Right cardiac atrium (tissue), 5 donors: ENCODE results near the gene YPEL1. TPM values are rescaled to one million over a fixed set of nuclear protein-coding genes. Genes with fewer than 3 reads are reported as not detected.

Experiments used
- ATAC-seq, 2 donors: fragments of 200-7000 bp; cut with Tn5 transposase; one replicate each; pipeline versions ENCODE4 v1.8.0 to v1.9.1; 2020; ENCODE audit warnings: moderate library complexity in 2 of 2, mild to moderate bottlenecking in 1 of 2
- DNase-seq, 3 donors: peaks; one replicate each; pipeline ENCODE4 v3.0.0-alpha.2; 2020
- H3K27ac ChIP-seq: one replicate; pipeline ENCODE4 v1.5.1; 2013; ENCODE audit warnings: mild to moderate bottlenecking, low read length, control low read depth, moderate library complexity
- H3K27me3 ChIP-seq: one replicate; pipeline ENCODE4 v1.6.1; 2013; ENCODE audit not compliant: control insufficient read depth, insufficient read depth
- H3K4me1 ChIP-seq: one replicate; pipeline ENCODE4 v1.6.1; 2013; ENCODE audit warnings: low read length; ENCODE audit not compliant: control insufficient read depth, insufficient read depth
- H3K4me3 ChIP-seq: one replicate; pipeline ENCODE4 v1.5.1; 2013; ENCODE audit warnings: low read length, control low read depth
- H3K9me3 ChIP-seq: one replicate; pipeline ENCODE4 v1.6.1; 2013; ENCODE audit warnings: low read length; ENCODE audit not compliant: control insufficient read depth
- WGBS: extraction: QIAGEN DNeasy Blood & Tissue Kit; methylation state at CpG from one replicate; pipeline ENCODE4 v1.1.7; 2013; 5-methylcytosine and 5-hydroxymethylcytosine counted together
- intact Hi-C, 4 donors: fragments of 100-400 bp; cut with DNase I; formaldehyde crosslinking; loops; one replicate each; pipeline versions ENCODE4 v1.11.0 to v1.14.0; 2022 to 2023
- polyA plus RNA-seq: library from polyadenylated mRNA; stranded (reverse); fragments of 200-250 nt; gene quantifications from one replicate; pipeline ENCODE4 v1.2.3, GENCODE V29; 2013
- total RNA-seq, 4 donors: library from RNA; stranded (reverse); fragmentation: NEBNext Ultra II Directional; extraction: Animal tissue kit (Norgen Biotek cat#: 25700); gene quantifications; one replicate each; pipeline ENCODE4 v1.2.1, GENCODE V29; 2021
- donor health status: healthy with polysubstance abuse.
- donor health status: DM: no; HTN: yes; CAD: no.
- donor health status: DM: no; HTN: no; CAD: no.
- donor health status: DM: no; HTN: yes; CAD: no; lungs with severe emphysema.
- donor health status: DM: yes; HTN: yes; CAD: no.

The YPEL1 gene
- total and polyA plus RNA-seq, 5 donors, result 4.1 to 12.5 (median 5.4) TPM

DNA sequence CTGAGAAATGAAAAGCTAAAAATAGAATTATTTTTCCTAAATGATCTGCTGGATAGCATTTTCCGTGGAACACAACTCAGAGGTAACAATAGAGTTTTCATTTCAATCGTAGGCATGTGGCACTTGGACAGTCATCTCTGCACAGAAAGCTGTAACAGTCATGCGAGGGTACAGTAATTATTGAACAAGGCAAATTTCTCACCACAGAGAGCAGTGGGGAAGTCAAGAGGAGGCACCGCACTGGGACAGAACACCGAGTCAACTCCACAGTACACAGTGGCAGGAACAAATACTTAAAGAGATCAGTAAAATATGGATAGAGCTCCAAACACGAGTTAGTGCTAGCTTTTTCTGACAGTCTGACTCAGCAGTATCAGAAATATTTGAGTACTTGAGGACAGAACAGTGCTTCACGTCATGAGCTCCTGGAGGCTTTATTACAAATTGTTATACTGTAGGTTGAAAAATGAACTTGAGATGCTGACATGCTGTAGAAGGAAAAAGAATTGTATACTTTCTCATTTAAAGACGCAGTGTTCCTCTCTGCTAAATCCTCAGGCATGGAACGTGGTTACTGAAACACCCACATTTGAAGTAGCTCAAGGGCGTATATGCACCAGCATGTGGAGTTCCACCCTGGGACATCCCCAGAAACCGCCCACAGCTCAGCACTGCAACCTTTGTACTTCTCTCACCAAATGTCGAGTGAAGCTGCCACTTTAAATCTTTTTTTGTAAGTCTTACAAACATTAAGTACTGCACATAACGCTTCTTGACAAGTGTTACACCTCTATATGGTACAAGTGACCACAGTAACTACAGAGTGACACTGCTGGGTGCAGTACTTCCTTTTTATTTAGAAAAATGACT, 27.4 kb upstream of the YPEL1 start:
- 70% methylated on average over 13 of the region's 13 CpGs for WGBS
- H3K4me3 ChIP-seq, result no peak overlapping the region
- H3K27ac ChIP-seq, result no peak overlapping the region
- intact Hi-C loops, result no loop called here
- no peaks in the 10 kb centered on the region for H3K4me1 ChIP-seq
- no peak for DNase-seq
- H3K27me3 ChIP-seq, result no peaks in the 10 kb centered on the region
- no peak for ATAC-seq
- H3K9me3 ChIP-seq, result no peaks in the 10 kb centered on the region

DNA sequence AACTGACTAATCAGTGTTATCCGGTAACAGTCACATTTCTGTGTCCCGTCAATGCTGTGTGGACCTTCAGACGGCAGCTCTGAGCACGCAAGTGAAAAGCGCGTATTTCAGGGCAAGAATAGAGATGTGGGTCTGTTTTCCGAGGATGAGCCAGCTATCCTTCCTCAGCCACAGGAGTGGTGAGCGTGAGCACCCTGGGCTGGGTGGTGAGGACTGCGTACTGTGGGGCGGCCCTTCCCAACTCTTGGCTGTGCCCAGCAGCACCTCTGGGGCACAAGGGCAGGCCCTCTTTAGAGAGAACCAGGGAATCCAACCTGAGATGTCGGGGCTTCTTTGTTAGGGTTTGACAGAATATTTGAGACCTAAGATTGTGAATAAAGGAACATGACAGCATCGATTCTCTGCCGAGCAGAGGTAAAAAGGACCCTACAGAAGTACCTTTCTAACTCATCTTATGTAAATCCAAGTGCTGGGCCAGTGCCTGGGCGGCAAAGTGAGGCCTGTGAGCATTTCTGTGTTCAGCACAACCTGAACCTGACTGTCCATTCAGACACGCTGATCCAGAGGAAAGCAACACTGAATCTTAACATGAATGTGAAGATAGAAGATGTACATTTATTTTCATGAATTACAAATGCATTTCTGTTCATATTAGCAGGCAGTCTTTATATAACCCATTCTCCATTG, 26.5 kb upstream of the YPEL1 start:
- ATAC-seq (no peak), DNase-seq (no peak)
- Histone ChIP-seq H3K4me3 (no peak overlapping the region), H3K27me3 (no peaks in the 10 kb centered on the region), H3K27ac (no peak overlapping the region), H3K9me3 (no peaks in the 10 kb centered on the region), H3K4me1 (no peaks in the 10 kb centered on the region)
- intact Hi-C loops, result no loop called here
- WGBS, result 92% methylated on average over 15 of the region's 15 CpGs

DNA sequence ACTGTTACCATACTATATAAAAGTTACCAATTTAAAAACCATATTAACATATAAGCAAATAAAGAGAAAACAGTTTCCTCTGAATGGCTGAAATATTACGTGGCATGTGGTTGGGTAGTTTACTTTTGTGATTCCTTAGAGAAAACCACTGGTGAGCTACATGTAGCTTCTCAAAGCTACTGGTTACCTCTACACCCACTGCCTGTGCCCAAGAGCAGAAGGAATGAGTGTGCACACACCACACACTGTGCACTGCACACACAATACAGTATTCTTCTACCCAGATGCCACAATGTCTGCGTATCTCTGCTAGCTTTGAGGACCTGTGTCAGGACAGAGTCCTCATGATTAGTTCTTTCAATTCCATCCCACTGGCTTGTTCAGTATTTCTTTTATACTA, 25.5 kb upstream of the YPEL1 start:
- intact Hi-C loops, result no loop called here
- ATAC-seq (no peak), DNase-seq (no peak)
- no peaks in the 10 kb centered on the region for H3K4me1 ChIP-seq
- H3K27ac ChIP-seq, result no peak overlapping the region
- H3K27me3 ChIP-seq, result no peaks in the 10 kb centered on the region
- H3K4me3 ChIP-seq, result no peak overlapping the region
- 89% methylated on average over 2 of the region's 2 CpGs for WGBS
- no peaks in the 10 kb centered on the region for H3K9me3 ChIP-seq

DNA sequence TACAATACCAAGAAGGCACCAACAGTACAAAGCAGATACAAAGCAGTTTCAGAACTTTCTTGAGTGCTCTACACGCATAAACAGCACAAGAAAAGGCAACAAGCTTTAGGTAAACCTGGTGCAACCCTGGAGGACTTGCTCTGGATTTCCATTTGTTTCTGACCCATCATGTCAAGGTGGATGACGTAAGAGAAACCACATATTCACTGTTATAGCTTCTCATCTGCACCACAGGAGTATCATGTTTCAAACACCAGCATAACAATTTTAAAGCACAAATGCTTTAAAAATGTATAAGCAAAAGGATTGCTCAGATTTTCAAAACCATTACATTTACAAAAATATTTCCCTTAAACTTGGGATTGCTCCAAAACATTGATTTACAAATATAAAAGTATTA, 25.0 kb upstream of the YPEL1 start:
- Histone ChIP-seq H3K27ac (no peak overlapping the region), H3K9me3 (no peaks in the 10 kb centered on the region), H3K4me3 (no peak overlapping the region), H3K4me1 (no peaks in the 10 kb centered on the region), H3K27me3 (no peaks in the 10 kb centered on the region)
- WGBS, result 87% methylated on average over 2 of the region's 2 CpGs
- ATAC-seq (no peak), DNase-seq (no peak)
- intact Hi-C loops, result no loop called here

DNA sequence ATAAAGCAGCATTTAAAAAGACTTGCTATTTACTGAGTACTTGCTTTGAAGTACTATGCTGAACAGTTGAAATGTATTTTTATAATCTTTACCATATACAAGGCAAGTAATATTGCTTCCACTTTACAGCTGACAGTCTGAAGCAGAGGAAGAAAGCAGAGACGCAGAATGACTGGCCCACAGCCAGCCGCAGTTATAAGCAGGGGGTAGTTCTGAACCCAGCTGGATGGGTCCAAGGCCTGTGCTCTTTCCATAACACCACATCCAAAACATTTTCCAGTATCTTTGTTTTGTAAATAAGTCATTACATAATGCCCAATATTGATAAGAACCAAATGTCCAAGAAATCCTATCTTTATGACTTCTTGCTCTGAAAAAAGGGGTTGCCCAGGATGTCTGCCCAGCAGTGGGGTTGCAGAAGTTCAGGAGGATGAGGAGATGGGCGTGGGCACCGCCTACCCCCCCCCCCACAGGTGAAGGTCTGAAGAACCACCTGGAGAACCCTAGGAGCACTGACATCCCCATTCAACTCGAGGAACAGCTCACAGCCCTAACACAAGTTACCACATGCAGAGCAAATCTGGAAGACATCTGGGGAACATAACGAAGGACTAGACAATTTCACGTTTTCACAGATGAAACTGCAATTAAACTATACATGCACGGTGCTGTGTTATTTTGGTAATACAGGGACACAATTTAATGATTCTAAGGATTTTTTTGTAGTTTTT, 24.2 kb upstream of the YPEL1 start:
- intact Hi-C loops, result no loop called here
- no peak overlapping the region for H3K27ac ChIP-seq
- H3K27me3 ChIP-seq, result no peaks in the 10 kb centered on the region
- no peak for ATAC-seq
- no peaks in the 10 kb centered on the region for H3K4me1 ChIP-seq
- H3K9me3 ChIP-seq, result no peaks in the 10 kb centered on the region
- DNase-seq, result no peak
- 80% methylated on average over 8 of the region's 8 CpGs for WGBS
- H3K4me3 ChIP-seq, result no peak overlapping the region

DNA sequence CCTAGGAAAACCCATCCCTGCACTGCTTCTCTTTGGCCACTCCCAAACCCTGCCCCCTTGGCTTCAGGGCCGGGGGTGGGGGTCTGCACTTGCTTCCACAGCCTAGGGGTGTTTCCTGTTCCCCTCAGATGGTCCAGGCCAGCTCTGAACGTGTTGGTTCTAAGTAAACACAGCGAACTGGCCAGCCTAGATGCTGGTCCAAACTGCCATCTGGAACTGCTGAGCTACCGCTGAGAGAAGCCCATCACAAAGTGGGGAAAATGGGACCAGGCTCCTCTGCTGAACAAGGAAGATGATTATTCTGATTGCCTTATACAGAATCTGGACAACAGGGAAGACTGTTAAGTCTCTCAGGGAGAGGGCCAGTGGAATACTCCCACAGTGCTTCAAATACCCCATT, 23.5 kb upstream of the YPEL1 start:
- WGBS, result 73% methylated on average over 4 of the region's 4 CpGs
- ATAC-seq (no peak), DNase-seq (no peak)
- intact Hi-C loops, result no loop called here
- no peaks in the 10 kb centered on the region for H3K27me3 ChIP-seq
- no peaks in the 10 kb centered on the region for H3K9me3 ChIP-seq
- no peaks in the 10 kb centered on the region for H3K4me1 ChIP-seq
- H3K27ac ChIP-seq, result no peak overlapping the region
- H3K4me3 ChIP-seq, result no peak overlapping the region

DNA sequence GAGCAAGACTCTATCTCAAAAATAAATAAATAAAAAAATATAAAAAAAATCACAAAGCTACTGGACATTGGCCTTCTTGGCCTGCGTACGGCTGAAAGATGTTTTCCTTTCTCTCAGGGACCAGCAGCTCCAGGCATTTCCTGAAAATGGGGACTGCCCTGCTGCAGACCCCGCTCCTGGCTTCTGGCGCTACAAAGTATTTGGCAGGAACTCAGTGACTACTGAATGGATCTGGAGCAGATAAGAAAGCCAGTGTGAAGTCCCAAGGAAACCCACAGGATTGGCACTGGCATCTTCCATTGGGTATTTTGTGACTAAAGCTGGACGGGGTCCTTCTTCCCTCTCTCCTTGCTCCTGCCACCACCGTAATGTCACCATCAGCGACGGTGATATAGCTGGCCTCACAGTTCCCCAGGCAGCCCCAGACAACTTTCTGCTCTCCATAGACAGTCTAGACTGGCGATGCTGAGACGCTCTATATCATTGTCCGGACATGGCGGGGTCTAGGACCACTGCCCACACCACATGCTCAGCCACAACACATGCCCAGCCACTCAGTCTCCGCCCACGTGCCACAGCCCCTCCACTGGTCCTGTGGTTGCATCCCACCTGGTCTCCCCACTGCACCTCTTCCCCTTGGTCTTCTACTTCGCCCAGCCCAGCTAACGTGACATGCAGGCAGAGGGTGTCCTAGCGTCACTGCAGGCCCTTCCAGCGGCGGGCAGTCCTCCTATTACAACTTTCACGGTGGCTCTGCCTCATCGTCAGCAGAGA, 22.7 kb upstream of the YPEL1 start:
- Histone ChIP-seq H3K9me3 (no peaks in the 10 kb centered on the region), H3K27ac (no peak overlapping the region), H3K4me3 (no peak overlapping the region), H3K27me3 (no peaks in the 10 kb centered on the region), H3K4me1 (no peaks in the 10 kb centered on the region)
- DNase-seq (no peak), ATAC-seq (peak in 1 of 2 donors; percentile 10)
- 85% methylated on average over 21 of the region's 21 CpGs for WGBS
- intact Hi-C loops, result no loop called here

DNA sequence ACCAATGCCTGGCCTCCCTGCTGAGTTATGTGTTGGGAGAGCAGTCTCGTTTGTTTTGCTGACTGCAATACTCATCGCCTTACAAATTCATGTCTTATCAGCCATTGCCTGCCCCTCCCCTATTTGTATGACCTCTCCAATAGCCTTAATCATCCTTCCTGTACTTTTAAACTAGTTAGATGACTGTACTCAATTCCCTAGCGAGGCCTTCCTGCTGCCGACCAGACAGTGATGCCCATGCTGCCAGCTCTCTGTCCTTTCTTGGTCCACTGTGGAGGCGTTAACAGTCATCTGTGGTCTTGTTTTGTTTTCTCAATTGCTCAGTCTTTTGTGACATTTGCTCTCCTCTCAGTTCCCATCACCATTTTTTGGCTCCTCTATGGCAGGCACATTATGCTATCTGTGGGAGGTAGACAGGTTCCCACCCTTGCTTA, 20.3 kb upstream of the YPEL1 start:
- DNase-seq (no peak), ATAC-seq (peak in 1 of 2 donors; percentile 54)
- Histone ChIP-seq H3K27me3 (no peaks in the 10 kb centered on the region), H3K9me3 (no peaks in the 10 kb centered on the region), H3K4me1 (no peaks in the 10 kb centered on the region), H3K4me3 (no peak overlapping the region), H3K27ac (no peak overlapping the region)
- WGBS, result 42% methylated on average over 5 of the region's 5 CpGs
- intact Hi-C loops, result no loop called here

DNA sequence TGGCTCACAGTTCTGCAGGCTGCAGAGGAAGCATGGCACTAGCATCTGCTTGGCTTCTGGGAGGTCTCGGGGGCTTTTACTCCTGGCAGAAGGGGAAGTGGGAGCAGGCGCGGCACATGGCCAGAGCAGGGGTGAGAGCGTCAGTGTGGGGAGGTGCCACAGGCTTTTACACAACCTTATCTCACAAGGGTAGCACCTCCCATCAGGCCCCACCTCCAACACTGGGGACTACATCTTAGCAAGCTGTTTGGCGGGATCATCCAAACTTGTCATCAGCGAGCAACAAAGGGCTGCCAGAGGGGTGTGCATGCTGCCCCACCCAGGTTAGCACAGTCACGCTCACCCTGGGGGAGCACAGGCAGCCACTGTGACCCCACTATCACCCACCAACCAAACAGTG, 18.9 kb upstream of the YPEL1 start:
- H3K27ac ChIP-seq, result no peak overlapping the region

DNA sequence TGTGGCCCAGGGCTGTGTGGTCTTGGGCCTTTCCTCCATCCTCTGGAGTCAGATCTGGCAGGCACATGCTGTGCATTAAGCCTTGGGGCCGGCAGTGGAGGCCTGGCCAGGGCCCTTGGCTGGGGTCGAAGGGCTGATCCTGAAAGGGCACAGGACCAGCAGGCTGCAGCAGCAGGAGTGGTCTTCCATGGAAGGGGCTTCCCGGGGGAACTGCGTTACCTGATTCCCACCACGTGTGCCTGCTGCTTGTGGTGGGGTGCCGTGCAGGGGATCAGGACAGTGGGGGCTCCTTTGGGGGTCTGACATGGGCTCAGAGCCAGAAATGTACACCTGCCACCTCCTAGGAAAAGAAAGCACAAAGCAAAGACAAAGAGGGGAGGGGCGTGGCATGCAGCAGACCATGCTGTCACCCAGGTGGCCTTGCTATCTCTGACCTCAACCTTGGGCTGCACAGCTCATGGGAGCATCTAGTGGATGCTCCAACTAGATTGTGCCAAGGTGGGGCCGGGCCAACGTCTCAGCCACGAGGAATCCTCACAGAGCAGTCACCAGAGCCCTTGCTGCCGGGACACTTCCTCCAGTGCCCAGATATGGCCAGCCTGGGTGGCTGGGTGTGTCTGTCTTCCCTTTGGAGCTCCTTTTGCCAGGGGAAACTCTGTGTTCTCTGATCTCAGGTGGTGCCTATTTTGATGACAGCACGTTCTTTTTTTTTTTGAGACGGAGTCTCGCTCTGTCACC, 17.9 kb upstream of the YPEL1 start:
- Histone ChIP-seq H3K4me1 (no peaks in the 10 kb centered on the region), H3K9me3 (no peaks in the 10 kb centered on the region), H3K4me3 (no peak overlapping the region), H3K27me3 (no peaks in the 10 kb centered on the region), H3K27ac (no peak overlapping the region)
- ATAC-seq, result peak in 1 of 2 donors; percentile 38
- intact Hi-C loops, result no loop called here
- DNase-seq, result no peak
- 63% methylated on average over 14 of the region's 14 CpGs for WGBS

More for the DNA sequence above, 18.9 kb upstream of the YPEL1 start:
- WGBS, result 22% methylated on average over 7 of the region's 7 CpGs
- H3K27me3 ChIP-seq, result no peaks in the 10 kb centered on the region
- H3K4me3 ChIP-seq, result no peak overlapping the region
- ATAC-seq, result peak; percentile 75 to 77
- intact Hi-C loops, result no loop called here
- H3K9me3 ChIP-seq, result no peaks in the 10 kb centered on the region
- DNase-seq, result peak; percentile 67 to 86 (median 83)
- no peaks in the 10 kb centered on the region for H3K4me1 ChIP-seq
